KOPT-K1 (cell line): ENCODE results near the gene CREBRF.
"Not testable (repeated sequence)": the region's sequence is repeated elsewhere in the genome, so short reads cannot be mapped to it uniquely, and the experiment has no call there.

Experiments
- H3K27ac ChIP-seq: fragments of 200-600 bp; sonication (generic); 2 replicates; pipeline ENCODE4 v1.5.1; 2016; ENCODE audit warnings: antibody characterized with exemption, mild to moderate bottlenecking, low read depth, low read length; ENCODE audit not compliant: poor library complexity, severe bottlenecking
- H3K36me3 ChIP-seq: fragments of 200-600 bp; sonication (generic); 2 replicates; pipeline ENCODE4 v1.5.1; 2017; ENCODE audit warnings: antibody characterized with exemption, mild to moderate bottlenecking, low read length, moderate library complexity; ENCODE audit not compliant: insufficient read depth
- H3K9me3 ChIP-seq: fragments of 200-600 bp; sonication (generic); 2 replicates; pipeline ENCODE4 v1.5.1; 2017; ENCODE audit warnings: antibody characterized with exemption, low read length, mild to moderate bottlenecking; ENCODE audit not compliant: insufficient read depth, poor library complexity, severe bottlenecking

CREBRF gene

DNA sequence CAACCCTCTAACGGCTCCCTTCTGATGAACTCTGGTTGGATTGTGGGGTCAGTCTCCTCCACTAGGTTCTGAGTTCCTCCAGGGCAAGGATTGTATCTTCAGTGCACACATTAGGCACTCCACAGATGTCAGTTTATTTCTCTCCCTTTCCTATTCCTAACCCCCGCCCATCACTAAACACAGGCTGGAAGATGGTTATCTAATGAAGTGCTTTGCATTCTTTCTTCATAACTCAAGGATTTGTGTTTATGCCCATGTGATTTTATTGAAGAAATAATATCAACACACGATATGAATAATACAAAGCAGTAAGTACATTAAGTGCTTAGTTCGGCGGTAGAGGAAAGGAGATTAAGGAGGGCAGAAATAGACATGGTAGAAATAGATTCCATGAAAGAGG is 4.4 kb upstream of the CREBRF start:
- Histone ChIP-seq H3K36me3 (no peaks in the 10 kb centered on the region), H3K9me3 (no peaks in the 10 kb centered on the region), H3K27ac (no peak overlapping the region)

DNA sequence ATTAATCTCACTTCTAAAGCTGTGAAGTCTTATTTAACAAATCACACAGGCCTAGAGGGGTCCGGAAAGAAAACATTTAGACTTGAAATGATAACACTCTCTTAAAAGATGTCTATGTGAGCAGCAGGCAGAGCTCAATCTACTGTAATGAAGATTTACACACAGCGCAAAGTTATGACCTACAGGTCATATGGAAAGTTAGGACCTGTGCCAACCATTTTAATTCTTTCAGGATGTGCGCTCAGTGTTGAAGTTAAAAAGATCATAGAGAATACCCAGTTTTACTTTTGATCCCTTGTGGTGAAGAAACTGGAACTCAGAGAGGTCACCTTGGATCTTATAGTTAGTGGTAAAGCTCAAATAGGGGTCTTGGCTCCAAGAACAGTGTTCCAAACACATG is 3.1 kb upstream of the CREBRF start:
- H3K36me3 ChIP-seq = no peaks in the 10 kb centered on the region
- no peaks in the 10 kb centered on the region for H3K9me3 ChIP-seq
- H3K27ac ChIP-seq = no peak overlapping the region

- Histone ChIP-seq H3K27ac (peak overlapping the region; percentile 49), H3K36me3 (no peaks in the 10 kb centered on the region), H3K9me3 (no peaks in the 10 kb centered on the region)
Measured at GRCh38 chr5:173055042-173055721, 970 bp upstream of the CREBRF start.

DNA sequence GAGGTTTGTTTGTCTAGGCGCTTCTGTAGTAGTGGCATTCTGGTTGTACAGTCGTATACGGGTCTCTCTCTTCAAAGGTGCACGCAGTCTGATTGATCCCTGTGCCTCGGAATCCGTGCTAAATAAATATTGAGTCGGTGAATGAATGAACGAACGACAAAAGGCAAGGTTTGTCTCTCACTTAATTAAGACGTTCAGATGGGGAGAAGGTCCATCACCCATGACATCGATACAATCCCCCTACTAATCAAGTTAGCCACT is 500 bp upstream of the CREBRF start:
- Histone ChIP-seq H3K36me3 (no peaks in the 10 kb centered on the region), H3K9me3 (no peaks in the 10 kb centered on the region), H3K27ac (peak overlapping the region; percentile 49)

DNA sequence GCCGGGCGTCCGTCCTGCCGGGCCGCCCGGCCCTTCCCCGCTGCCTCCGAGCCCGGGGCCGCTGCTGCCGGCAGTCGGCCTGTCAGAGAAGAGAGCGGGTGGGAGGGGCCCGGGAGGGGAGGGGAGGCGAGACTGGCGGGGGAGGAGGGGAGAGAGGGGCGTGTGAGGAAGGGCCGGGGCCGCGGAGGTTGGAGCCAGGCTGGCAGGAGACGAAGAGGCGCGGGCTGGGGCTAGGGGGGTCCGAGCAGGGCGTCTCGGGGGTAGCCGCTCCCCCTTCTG is 570 bp downstream of the CREBRF start:
- peak overlapping the region; percentile 65 for H3K27ac ChIP-seq
- H3K36me3 ChIP-seq = no peaks in the 10 kb centered on the region
- H3K9me3 ChIP-seq = no peaks in the 10 kb centered on the region

DNA sequence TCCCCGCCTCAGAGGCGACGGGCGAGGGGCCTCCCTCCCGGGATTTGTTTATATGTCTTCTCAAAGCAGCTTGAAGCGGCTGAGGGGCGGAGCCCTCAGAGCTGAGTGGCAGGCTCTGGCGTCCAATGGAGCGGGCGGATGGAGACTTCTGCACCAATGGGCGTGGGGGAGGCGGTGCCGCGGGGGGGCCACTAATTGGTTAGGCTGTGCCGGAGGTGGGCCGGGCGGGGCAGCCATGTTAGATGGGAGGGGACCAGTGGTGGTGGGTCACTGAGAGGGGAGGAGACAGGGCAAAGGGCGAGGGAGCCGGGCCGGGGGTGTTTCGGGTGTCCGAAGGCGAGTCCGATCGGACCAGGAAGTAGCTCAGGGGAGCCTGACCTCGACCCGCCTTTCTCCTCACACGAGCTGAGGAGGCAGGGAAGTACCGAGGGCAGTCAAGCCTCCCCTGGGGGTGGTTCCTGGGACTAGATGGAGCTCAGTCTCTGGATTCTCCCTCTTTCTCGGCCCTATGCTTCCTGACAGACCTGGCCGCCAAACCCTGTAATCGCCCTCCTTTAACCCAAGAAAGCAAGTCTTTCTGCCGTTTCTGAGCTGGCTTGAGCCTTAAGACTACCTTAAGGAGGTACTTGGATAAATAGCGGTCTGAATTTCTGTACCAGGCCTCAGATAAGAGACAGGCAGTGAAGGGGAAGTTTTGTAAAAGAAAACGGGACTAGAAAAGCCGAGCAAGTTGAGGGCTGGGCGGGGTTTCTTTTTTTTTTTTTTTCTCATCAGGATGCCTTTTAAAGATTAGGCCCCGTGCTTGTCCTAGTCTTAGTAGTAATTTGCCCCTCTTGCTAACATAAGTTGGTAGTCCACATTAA is 1.1 kb downstream of the CREBRF start:
- Histone ChIP-seq H3K36me3 (no peaks in the 10 kb centered on the region), H3K9me3 (no peaks in the 10 kb centered on the region)

DNA sequence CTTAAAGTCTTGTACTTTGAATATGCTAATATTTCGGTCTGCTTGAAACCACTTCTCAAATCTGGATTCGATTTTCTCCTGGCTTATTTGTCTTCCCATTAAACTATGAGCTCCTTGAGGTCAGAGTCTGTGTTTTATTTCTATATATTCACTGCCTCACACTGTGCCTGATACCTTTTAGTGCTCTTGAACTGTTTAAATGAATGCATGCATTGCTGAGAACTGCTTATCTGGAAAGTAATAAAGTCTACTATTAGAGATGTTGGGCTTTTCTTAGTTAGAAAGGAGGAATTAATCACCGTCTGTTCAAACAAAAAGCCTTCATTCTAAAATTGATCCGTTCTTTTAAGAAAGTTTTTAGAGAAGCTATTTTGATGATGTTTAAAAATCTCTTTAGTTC is 6.0 kb downstream of the CREBRF start:
- no peak overlapping the region for H3K27ac ChIP-seq
- H3K36me3 ChIP-seq = no peaks in the 10 kb centered on the region
- H3K9me3 ChIP-seq = no peaks in the 10 kb centered on the region

More for the DNA sequence above, 1.1 kb downstream of the CREBRF start:
- H3K27ac ChIP-seq = peak overlapping the region; percentile 65

- Histone ChIP-seq H3K9me3 (no peaks in the 10 kb centered on the region), H3K27ac (no peak overlapping the region)
Measured at GRCh38 chr5:173065155-173065554, 9.0 kb downstream of the CREBRF start.

DNA sequence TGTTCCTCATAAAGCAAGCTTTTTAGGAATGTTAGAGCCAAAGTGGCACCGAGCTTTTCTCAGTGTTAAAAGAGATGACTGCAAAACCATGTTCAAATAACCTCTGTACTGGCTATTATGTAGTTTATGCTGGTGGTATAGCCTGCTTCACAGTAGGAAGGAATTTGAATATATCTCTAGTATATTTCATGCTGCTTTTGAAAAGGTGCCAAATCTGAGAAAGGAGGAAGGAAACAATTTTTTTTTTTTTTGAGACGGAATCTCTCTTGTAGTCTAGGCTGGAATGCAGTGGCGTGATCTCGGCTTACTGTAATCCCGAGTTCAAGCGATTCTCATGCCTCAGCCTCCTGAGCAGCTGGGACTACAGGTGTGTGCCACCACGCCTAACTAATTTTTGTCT is 13.5 kb downstream of the CREBRF start:
- Histone ChIP-seq H3K36me3 (no peaks in the 10 kb centered on the region), H3K27ac (no peak overlapping the region), H3K9me3 (no peaks in the 10 kb centered on the region)

More at GRCh38 chr5:173065155-173065554, 9.0 kb downstream of the CREBRF start:
- H3K36me3 ChIP-seq = no peaks in the 10 kb centered on the region

GRCh38 chr5:173075137-173075843 is 19.1 kb downstream of the CREBRF start:
- Histone ChIP-seq H3K27ac (no peak overlapping the region), H3K9me3 (no peaks in the 10 kb centered on the region), H3K36me3 (no peaks in the 10 kb centered on the region)

DNA sequence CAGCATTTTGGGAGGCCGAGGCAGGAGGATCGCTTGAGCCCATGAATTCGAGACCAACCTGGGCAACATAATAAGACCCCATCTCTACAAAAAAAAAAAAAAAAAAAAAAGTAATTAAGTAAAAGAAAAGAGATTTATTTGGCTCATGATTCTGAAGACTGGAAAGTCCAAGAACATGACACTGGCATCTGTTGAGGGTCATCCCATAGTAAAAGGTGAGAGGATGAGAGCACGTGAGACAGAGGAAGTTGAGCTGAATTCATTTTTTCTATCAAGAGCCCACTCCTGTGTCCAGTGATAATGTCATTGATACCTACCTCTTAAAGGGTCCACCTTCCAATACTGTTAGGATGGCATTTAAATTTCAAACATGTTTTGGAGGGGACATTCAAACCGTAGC is 19.8 kb downstream of the CREBRF start:
- Histone ChIP-seq H3K36me3 (no peaks in the 10 kb centered on the region), H3K27ac (no peak overlapping the region), H3K9me3 (no peaks in the 10 kb centered on the region)

DNA sequence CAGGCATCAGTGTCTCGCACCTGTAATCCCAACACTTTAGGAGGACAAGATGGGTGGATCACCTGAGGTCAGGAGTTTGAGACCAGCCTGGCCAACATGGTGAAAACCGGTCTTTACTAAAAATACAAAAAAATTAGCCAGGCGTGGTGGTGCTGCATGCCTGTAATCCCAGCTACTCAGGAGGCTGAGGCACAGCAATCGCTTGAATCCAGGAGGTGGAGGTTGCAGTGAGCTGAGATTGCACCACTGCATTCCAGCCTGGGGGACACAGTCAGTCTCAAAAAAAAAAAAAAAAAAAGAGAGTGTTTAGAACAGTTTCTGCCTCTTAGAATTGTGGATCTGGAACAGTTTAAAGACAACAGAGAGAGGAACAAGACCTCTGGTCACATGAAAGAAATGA is 20.3 kb downstream of the CREBRF start:
- H3K9me3 ChIP-seq, H3K36me3 ChIP-seq: not testable (repeated sequence)

DNA sequence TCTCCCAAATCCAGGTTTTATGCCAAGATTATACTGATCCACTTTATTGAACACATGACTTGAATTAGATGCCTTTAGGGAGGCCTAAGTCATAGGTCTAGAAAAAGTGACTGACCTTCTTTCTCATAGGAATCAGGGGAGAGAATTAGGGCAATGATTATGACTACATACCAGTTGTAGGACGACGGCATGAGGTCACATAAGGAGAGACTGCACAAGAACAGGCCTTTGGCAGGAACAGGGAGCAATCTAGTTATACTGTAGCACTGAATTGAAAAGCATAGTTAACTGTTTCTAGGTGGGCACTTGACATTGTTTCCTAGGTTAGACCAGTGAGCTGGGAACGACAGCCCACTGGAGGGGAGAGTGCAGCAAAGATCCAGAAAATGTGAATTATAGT is 22.7 kb downstream of the CREBRF start:
- H3K36me3 ChIP-seq = no peaks in the 10 kb centered on the region
- no peaks in the 10 kb centered on the region for H3K9me3 ChIP-seq
- H3K27ac ChIP-seq = no peak overlapping the region

More for the DNA sequence above, 20.3 kb downstream of the CREBRF start:
- H3K27ac ChIP-seq = not testable (repeated sequence)

- no peaks in the 10 kb centered on the region for H3K36me3 ChIP-seq
- H3K9me3 ChIP-seq = no peaks in the 10 kb centered on the region
- no peak overlapping the region for H3K27ac ChIP-seq
Measured at GRCh38 chr5:173089581-173089980, 33.4 kb downstream of the CREBRF start.

DNA sequence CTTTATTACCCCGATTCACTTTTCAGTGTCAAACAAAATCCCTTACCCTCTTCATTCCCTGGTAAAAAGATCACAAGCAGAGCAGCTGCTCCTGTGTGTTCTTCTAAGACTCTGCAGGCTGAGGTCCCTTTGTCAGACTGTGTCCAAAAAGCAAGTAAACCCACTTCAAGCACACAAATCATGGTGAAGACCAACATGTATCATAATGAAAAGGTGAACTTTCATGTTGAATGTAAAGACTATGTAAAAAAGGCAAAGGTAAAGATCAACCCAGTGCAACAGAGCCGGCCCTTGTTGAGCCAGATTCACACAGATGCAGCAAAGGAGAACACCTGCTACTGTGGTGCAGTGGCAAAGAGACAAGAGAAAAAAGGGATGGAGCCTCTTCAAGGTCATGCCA is 34.5 kb downstream of the CREBRF start:
- H3K36me3 ChIP-seq = no peaks in the 10 kb centered on the region
- H3K27ac ChIP-seq = no peak overlapping the region
- no peaks in the 10 kb centered on the region for H3K9me3 ChIP-seq

- Histone ChIP-seq H3K36me3 (no peaks in the 10 kb centered on the region), H3K27ac (no peak overlapping the region), H3K9me3 (no peaks in the 10 kb centered on the region)
Measured at GRCh38 chr5:173091981-173092380, 35.8 kb downstream of the CREBRF start.
